GM06990 (cell line): Measurements from ENCODE around the gene FHIT.

Experiments
- DNase-seq: peaks from one replicate; pipeline ENCODE4 v3.0.0-alpha.2; 2011; ENCODE audit not compliant: insufficient read length; ENCODE audit errors: extremely low read depth
- H3K27me3 ChIP-seq: replicated peaks from 2 replicates; pipeline ENCODE4 v1.6.0; 2011; ENCODE audit warnings: low read length; ENCODE audit not compliant: control insufficient read depth, insufficient read depth
- H3K36me3 ChIP-seq: 2 replicates; pipeline ENCODE4 v1.5.1; 2011; ENCODE audit warnings: low read length; ENCODE audit not compliant: control insufficient read depth, insufficient read depth
- H3K4me3 ChIP-seq: replicated peaks from 2 replicates; pipeline ENCODE4 v1.5.1; 2011; ENCODE audit warnings: low read depth, mild to moderate bottlenecking, control low read depth, low read length
- TF ChIP-seq, protein P1 (sequence below): IDR thresholded peaks from 2 replicates; pipeline ENCODE4 v1.5.1; 2011; ENCODE audit warnings: low read length, control low read depth, mild to moderate bottlenecking, inconsistent platforms; ENCODE audit not compliant: insufficient read depth, poor library complexity, severe bottlenecking

The FHIT gene

DNA sequence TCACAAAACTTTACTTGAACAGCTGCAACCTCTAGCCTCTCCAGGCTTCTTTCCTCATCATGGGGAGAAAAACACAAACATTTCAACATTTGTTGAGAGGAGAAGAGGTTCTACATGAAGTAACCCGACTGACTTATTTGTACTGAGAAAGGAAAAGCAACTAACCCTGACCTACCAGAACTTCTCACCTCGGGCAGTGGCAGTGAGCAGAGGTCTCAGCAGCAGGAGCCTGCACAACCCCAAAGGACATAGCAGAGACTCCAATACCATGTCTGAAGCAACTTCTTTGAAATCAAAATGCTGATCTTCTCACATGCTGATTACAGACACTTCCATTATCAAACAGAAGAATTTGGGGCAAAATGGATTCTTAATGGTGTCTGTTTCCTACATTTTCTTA lies 1115.8 kb downstream of the FHIT start:
- TF ChIP-seq, protein P1, sequence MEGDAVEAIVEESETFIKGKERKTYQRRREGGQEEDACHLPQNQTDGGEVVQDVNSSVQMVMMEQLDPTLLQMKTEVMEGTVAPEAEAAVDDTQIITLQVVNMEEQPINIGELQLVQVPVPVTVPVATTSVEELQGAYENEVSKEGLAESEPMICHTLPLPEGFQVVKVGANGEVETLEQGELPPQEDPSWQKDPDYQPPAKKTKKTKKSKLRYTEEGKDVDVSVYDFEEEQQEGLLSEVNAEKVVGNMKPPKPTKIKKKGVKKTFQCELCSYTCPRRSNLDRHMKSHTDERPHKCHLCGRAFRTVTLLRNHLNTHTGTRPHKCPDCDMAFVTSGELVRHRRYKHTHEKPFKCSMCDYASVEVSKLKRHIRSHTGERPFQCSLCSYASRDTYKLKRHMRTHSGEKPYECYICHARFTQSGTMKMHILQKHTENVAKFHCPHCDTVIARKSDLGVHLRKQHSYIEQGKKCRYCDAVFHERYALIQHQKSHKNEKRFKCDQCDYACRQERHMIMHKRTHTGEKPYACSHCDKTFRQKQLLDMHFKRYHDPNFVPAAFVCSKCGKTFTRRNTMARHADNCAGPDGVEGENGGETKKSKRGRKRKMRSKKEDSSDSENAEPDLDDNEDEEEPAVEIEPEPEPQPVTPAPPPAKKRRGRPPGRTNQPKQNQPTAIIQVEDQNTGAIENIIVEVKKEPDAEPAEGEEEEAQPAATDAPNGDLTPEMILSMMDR = no peak

DNA sequence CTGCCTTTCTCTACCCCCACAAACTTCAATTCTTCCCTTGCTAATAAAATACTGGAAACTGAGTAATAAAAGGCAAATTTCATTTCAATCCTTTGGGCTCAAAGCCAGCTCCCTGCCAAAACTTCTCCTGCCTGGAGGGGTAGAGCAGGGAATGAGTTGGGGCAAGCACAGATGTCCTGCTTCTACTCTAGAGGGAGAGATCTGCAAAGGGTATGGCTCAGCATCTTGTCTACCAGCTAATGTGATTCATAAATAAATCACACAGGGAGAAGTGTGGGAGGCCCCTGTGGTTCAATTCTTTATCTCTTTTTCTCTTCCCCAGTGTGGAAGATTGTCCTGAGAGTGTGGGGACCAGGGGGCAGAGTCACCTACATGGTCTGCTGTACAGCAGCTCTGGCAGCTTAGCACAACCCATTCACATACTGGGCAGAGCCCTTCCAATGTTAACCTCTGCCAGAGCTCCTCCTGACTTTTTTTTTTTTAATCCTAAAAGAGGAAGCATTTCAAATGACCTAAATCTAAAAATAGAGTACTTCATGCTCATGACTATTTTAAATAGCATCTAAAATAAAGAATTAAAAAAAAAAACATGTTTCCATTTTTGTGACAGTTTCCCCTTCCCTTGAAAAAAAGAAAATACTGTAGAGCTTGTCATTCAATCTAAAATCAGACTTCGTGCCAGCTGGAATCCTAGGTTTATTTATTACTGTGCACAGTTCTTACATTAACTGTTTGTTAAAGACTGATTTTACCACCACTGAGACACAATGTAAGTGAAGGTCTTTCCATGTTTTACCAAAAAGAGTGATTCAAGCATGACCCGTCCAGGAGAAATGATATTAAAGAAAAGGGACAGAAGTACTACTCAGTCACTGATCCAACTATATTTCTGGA lies 1117.7 kb downstream of the FHIT start:
- Histone ChIP-seq H3K4me3 (no peak overlapping the region), H3K36me3 (no peaks in the 10 kb centered on the region), H3K27me3 (no peaks in the 10 kb centered on the region)
- TF ChIP-seq, protein P1 = no peak
- DNase-seq = no peak

More for the DNA sequence above, 1115.8 kb downstream of the FHIT start:
- no peak overlapping the region for H3K4me3 ChIP-seq
- no peaks in the 10 kb centered on the region; the same call in 1 of the 2 replicates for H3K27me3 ChIP-seq
- no peak for DNase-seq
- no peaks in the 10 kb centered on the region for H3K36me3 ChIP-seq

DNA sequence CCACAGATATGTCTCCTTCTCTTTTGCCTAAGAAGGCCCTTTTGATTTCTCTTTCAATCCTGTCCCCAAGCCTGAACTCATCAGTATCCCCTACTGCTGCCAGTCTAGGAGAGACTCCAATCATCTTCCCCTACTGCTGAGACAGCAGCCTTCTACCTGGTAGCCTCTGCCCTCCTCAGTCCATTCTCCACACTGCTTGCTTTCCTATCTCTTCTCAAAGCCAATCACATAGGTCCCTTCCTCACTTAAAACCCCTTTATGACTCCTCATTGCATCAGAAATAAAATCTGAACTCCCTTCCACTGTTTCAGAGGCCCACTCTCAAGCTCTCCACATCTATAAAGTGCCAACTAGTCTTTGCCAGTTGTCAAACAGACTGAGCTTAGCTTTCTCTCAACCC lies 1119.6 kb downstream of the FHIT start:
- TF ChIP-seq, protein P1 = no peak
- no peak for DNase-seq
- Histone ChIP-seq H3K4me3 (no peak overlapping the region), H3K27me3 (no peaks in the 10 kb centered on the region), H3K36me3 (no peaks in the 10 kb centered on the region)

DNA sequence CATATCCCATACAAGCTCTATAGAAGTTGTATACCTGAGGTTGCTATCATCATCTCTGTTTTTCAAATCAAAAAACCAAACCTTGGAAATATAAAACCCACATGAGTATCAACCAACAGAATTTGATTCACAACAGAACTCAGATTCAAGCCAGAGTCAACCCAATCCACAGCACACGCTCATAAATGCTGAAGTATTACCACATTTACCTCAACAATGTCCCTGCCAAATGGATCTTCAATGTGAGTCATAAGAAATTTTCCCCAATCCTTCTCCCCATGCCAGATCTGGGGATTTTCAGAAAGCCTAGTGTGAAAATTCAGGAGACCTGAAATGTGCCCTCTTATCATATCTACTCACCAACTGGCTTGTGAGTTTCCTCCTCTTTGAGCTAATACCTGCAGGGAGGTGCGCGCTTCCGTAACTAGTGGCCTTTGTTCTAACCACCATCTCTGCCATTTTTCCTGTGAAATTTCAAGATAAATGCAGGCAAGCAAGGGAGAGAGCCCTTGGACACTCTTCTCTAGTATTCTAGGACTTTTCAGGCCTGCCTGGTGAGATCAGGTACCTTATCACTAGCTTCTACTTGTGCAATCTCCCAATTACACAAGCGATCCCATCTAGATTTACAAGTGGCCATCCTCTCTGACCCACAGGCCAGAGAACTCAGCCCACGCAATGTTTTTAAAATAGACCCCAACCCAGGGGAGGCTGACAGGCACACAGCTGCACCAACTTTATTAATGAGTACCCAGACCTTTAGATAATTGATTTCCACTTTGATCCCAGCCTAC lies 1124.5 kb downstream of the FHIT start:
- H3K4me3 ChIP-seq = no peak overlapping the region
- H3K27me3 ChIP-seq = no peaks in the 10 kb centered on the region
- TF ChIP-seq, protein P1 = no peak
- no peaks in the 10 kb centered on the region for H3K36me3 ChIP-seq
- no peak for DNase-seq

DNA sequence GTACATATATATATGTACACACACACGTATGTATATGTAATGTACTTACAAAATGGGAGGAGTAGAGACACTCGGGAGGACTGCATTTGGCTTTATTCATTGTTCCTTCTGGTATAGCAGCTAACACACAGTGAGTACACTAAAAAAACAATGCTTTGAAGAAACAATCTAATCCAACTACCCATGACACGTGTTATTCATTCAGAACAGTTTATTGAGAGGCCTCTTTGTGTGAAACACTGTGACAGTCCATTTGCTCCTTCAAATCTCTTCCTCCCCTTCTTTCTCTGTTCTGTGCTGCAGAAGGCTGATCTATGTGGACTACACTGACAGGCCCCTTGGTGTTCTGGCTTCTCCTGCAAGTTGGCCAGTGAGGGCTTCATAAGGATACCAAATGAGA lies 1125.6 kb downstream of the FHIT start:
- TF ChIP-seq, protein P1 = no peak
- no peak for DNase-seq
- Histone ChIP-seq H3K4me3 (no peak overlapping the region), H3K27me3 (no peaks in the 10 kb centered on the region), H3K36me3 (no peaks in the 10 kb centered on the region)
